HG03064 (cell line): ENCODE results near the gene RUFY2.
"Not testable (repeated sequence)": the region's sequence is repeated elsewhere in the genome, so short reads cannot be mapped to it uniquely, and the experiment has no call there.

Experiments
- ATAC-seq: cut with Tn5 transposase; IDR thresholded peaks from one replicate; pipeline ENCODE4 v1.9.1; 2021; ENCODE audit warnings: low read depth; ENCODE audit not compliant: unreplicated experiment

Gene RUFY2, protein sequence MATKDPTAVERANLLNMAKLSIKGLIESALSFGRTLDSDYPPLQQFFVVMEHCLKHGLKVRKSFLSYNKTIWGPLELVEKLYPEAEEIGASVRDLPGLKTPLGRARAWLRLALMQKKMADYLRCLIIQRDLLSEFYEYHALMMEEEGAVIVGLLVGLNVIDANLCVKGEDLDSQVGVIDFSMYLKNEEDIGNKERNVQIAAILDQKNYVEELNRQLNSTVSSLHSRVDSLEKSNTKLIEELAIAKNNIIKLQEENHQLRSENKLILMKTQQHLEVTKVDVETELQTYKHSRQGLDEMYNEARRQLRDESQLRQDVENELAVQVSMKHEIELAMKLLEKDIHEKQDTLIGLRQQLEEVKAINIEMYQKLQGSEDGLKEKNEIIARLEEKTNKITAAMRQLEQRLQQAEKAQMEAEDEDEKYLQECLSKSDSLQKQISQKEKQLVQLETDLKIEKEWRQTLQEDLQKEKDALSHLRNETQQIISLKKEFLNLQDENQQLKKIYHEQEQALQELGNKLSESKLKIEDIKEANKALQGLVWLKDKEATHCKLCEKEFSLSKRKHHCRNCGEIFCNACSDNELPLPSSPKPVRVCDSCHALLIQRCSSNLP

DNA sequence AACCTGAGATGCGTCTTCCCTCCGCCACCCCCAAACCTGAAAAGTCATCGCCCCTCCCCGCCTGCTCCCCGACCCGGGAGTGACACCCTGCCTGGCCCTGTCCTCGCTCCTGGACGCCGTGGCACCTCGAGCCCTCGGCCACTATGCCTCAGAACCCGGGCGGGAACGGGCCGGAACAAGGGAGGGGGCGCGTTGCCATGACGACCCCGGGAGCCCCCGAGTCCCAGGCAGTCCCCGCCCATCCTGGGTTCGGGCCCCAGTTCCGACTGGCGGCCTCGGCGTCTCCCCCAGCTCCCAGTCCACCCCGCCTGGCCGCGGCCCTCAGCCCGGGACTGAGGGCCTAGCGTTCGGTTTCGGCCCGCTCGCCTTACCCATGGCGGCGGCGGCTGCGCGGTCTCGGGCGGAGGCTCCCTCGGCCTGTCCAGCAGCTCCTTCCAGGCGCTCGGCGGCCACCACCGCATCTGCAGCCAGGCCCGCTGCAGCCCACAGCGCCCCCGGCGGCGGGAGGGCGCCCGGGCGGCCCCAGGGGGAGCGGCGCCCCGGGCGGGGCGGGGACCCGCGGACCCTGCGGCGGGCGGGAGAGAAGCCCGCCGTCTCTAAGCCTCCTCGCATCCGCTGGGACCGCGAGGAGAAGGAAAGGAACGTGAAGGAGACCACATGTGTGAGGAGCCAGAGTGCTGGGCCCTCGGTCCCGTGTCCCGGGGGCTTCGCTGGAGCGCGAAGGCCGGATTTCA lies at the start of gene RUFY2:
Gene RUFY2 (minus strand): TSS at position 463 of the 734 bp plus-strand sequence. CDS start 88 bp downstream, at position 375.
- ATAC-seq: peak; percentile 96

DNA sequence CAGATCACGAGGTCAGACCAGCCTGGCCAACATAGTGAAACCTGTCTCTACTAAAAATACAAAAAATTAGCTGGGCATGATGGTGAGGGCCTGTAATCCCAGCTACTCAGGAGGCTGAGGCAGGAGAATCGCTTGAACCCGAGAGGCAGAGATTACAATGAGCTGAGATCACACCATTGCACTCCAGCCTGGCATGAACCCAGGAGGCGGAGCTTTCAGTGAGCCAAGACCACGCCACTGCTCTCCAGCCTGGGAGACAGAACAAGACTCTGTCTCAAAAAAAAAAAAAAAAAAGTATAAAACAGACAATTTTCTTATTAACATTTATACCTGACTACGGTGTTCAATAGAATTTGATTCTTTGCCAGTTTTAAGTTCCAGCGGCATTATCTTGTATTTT lies 42.6 kb upstream of the RUFY2 start:
- not testable (repeated sequence) for ATAC-seq

DNA sequence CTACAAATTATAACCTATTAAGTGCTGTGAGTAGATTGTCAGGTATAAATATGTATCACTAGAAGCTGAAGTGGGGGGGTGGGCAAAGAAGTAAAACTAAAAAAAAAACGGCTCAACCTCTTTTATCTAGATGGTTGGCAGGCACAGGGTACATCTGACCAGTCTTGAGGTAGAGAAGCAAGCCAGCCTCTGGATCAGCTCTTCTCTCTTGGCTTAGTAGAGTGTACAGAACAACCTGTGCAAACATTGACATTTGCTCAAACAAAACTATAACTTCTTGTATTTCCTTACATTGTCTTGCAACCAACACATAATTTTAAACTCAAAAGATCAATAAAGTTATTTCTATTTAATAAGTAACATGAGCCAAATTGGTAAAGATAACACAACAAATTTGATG lies 39.1 kb upstream of the RUFY2 start:
- no peak for ATAC-seq

GRCh38 chr10:68442971-68443370 lies 35.9 kb upstream of the RUFY2 start:
- no peak for ATAC-seq

DNA sequence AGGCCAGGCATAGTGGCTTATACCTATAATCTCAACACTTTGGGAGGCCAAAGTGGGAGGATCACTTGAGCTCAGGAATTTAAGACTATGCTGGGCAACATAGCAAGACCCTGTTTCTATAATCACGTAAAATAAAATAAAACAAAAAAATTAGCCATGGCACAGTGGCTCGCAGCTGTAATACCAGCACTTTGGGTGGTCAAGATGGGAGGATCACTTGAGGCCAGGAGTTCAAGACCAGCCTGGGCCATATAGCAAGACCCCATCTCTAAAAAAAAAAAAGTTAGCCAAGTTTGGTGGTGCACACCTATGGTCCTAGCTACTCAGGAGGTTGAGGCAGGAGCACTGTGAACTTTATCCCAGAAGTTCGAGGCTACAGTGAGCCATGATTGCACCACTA lies 33.8 kb upstream of the RUFY2 start:
- ATAC-seq: no peak

DNA sequence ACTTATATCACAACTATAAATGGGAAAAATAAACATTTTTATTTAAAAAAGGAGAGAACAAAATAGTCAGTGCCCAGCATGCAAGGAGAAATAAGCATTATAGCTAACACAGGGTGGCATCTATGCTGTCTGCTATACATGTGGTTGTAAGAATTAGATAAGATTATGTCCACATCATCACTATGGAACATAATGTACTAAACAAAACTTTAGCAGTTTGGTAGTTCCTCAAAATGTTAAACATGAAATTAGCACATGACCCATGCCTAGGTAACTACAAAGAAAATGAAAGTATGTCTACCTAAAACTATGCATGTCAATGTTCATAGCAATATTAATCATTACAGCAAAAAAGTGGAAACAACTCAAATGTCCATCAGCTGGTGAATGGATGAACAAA lies 28.7 kb upstream of the RUFY2 start:
- no peak for ATAC-seq

GRCh38 chr10:68434657-68435056 lies 27.6 kb upstream of the RUFY2 start:
- ATAC-seq: no peak

DNA sequence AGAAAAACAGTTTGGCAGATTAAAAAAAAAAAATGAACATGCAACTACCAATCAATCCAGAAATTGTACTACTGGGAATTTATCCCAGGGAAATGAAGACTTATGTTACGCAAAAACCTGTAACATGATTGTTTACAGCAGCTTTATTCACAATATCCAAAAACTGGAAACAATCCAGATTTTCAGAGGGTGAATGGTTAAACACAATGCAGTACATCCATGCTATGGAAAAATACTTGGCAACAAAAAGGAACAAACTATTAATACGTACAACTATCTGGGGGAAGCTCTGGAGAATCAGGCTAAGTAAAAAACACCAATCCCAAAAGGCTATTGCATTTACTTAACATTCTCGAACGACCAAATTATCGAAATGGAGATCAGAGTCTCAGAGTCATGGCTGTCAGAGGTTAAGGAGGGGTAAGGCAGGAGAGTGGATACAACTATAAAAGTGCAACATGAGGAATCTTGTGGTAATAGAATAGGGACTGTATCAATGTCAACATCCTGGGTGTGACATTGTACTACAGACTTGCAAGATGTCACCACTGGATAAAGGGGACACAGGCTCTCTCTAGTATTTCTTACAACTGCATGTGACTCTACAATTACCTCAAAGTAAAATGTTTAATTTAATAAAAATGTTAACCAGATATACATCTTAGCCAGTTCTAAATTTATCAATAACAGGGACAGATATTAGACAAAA lies 21.5 kb upstream of the RUFY2 start:
- no peak for ATAC-seq

DNA sequence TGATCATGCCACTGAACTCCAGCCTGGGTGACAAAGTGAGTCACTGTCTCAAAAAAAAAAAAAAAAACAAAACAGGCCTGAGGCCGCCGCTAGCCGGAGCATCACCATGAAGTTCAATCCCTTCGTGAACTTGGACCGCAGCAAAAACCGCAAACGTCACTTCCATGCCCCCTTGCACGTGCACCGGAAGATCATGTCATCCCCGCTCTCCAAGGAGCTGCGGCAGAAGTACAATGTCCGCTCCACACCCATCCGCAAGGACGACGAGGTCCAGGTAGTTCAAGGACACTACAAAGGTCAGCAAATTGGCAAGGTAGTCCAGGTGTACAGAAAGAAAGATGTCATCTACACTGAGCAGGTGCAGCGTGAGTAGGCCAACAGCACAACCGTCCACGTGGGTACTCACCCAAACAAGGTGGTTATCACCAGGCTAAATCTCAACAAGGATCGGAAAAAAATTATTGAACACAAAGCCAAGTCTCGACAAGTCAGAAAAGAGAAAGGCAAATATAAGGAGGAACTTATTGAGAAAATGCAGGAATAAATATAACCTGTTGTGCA lies 17.5 kb upstream of the RUFY2 start:
- ATAC-seq: no peak

DNA sequence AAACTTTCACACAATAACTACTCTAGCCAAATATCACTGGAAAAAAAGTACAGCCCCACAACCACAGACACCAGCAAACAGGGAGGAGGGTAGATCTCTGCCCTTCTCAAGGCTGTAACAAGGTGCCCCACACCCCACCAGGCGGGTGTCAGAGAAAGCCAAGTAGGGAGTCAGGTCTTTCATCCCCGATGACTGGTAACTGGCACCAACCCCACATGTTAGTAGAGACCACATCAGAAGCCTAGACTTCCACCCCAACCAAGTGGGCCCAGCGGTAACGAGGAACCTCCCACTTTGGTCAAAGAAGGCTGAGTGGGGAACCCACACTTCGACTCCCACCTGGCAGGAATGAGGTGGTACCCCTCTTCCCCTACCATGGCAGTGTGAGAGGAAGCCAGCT lies 16.4 kb upstream of the RUFY2 start:
- no peak for ATAC-seq

DNA sequence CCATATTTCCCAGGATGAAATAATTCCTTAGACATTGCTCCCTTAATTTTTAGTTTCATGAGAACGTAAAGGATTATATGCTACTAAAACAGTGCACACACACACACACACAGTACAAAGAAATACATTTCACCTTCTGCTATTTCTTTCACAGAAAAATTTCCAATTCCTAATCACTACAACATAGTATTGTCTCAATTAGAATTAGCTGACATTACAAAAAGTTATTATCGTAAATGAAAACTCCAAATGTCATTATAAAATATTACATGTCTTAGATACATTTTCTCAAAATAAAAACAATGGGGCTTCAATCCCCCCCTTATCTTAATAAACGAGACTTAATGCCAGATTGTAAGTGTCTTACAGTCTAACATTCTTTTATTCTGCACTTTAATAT lies 12.3 kb upstream of the RUFY2 start:
- ATAC-seq: no peak

DNA sequence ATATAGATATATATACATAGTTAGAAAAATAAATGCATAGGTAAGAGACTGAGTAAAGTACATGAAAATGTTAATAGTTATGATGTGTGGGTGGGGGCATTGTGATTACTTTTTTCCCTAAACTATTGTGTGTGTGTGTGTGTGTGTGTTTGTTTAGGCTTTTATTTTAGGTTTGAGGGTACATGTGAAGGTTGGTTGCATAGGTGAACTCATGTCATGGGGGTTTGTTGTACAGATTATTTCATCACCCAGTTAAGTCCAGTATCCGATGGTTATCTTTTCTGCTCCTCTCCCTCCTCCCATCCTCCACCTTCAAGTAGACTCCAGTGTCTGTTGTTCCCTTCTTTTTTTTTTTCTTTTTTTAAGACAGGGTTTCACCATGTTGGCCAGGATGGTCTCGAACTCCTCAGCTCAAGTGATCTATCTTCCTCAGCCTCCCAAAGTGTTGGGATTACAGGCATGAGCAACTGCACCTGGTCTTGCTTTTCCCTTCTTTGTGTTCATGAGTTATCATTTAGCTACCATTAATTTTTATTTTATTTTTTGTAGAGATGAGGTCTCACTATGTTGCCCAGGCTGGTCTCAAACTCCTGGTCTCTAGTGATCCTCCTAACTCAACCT lies 1.9 kb upstream of the RUFY2 start:
- no peak for ATAC-seq

DNA sequence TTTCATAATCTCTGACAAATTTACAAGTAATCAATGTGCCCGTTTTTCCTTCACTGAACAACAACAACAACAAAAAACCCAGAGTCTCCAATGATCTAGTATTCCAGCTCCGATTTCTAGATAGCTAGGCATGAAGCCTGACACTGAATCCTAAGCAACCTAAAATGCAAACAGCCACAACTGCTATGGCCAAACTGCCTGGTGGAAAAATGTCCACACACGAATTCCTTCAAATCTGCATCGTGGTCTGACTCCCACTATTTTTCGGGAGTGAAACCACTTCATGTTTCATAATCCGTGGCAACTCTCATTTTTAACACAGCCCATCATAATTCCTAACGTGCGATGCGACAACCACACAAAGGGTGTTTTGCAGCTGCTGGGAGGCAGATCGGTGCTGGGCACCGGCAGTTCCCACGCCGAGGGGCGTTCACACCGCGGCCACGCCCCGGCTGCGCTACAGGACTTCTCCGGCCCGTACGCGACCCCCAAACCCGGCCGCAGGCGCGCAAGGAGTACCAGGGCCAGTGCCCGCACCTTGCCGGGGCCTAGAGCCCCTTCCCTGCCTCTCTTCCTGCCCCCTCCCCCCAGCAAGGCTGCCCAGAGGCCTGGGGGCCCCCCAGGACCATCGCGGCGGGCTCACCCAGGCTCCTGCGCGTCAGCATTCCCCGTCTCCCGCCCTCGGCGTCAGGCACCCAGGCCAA lies 814 bp downstream of the RUFY2 start:
- peak; percentile 33 for ATAC-seq

DNA sequence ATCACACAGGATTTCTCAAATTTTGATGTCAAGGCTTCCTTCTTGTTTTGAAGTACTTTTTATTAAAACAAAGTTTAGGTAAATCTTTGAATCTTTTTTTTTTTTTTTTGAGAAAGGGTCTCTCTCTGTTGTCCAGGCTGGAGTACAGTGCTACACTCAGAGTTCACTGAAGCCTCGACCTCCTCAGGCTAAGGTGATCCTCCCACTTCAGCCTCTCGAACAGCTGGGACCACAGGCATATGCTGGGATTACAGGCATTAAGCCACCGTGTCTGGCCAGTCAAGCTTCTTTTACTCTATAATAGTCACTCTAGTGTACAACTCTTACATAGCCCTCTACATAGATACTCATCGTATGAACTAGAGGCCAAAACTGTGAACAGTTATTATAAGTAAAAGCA lies 3.4 kb downstream of the RUFY2 start:
- no peak for ATAC-seq

GRCh38 chr10:68402276-68402675 lies 4.8 kb downstream of the RUFY2 start:
- no peak for ATAC-seq

- ATAC-seq: no peak
Measured at GRCh38 chr10:68397005-68397404, 10.1 kb downstream of the RUFY2 start.

DNA sequence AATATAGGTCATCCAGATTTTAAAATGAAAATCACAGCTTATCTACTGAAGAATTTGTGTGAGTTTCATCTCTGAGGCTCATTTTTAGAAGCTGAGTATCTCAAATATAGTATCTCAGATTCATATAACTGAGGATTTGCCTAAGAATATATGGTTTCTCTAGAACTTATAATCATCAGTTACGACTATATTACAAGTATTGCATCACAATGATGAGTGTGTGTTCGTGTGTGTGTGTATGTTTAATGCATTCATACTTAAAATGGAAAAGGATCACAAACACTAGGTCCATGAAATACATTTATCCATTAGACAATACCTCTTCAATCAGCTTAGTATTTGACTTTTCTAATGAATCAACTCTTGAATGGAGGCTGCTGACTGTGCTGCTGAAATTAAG lies 21.3 kb downstream of the RUFY2 start:
- no peak for ATAC-seq

DNA sequence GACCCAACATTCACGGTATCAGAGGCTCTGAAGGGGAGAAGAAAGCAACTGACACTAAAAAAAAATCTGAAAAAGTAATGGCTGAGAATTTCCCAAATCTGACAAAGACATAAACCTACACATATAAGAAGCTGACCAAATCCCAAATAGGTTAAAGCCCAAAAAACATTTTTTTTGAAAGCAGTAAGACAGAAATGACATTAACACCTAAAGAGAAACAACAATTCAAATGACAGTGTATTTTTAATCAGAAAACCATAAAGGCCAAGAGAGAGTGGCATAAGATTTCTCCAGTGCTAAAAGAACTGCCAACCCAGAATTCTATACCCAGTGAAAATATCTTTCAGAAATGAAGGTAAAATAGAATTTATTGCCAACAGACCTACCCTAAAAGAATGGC lies 35.5 kb downstream of the RUFY2 start:
- no peak for ATAC-seq

GRCh38 chr10:68367121-68367520 lies 40.0 kb downstream of the RUFY2 start:
- ATAC-seq: no peak

- ATAC-seq: no peak
Measured at GRCh38 chr10:68366600-68366999, 40.5 kb downstream of the RUFY2 start.
